PFSK-1 (cell line): ENCODE results near the gene TMEM119.

Experiments used
- FOXP2 ChIP-seq: optimal IDR thresholded peaks from 2 replicates; pipeline ENCODE3; 2011; ENCODE audit warnings: borderline replicate concordance, control low read depth, inconsistent platforms; ENCODE audit not compliant: insufficient read depth; ENCODE audit errors: extremely low read length, extremely low read depth
- POLR2AphosphoS5 ChIP-seq: IDR thresholded peaks from 2 replicates; pipeline ENCODE4 v1.6.1; 2012; ENCODE audit warnings: low read depth, mild to moderate bottlenecking, control low read depth, low read length, moderate library complexity
- SIN3A ChIP-seq: IDR thresholded peaks from 2 replicates; pipeline ENCODE4 v1.6.1; 2012; ENCODE audit warnings: mild to moderate bottlenecking, low read length, moderate library complexity, borderline replicate concordance; ENCODE audit not compliant: insufficient read depth
- TAF1 ChIP-seq: IDR thresholded peaks from 2 replicates; pipeline ENCODE4 v1.6.1; 2012; ENCODE audit warnings: low read length, control low read depth, borderline replicate concordance; ENCODE audit not compliant: insufficient read depth
- TF ChIP-seq, protein P1 (sequence below), 2 experiments: IDR thresholded peaks; 2 replicates each; pipeline versions ENCODE4 v1.6.1 to v1.8.0; 2011 to 2012; ENCODE audit warnings: low read depth in 2 of 2, low read length in 2 of 2, control low read depth in 1 of 2, inconsistent platforms in 1 of 2, mild to moderate bottlenecking in 1 of 2, moderate library complexity in 1 of 2; ENCODE audit not compliant: insufficient read depth in 1 of 2

DNA sequence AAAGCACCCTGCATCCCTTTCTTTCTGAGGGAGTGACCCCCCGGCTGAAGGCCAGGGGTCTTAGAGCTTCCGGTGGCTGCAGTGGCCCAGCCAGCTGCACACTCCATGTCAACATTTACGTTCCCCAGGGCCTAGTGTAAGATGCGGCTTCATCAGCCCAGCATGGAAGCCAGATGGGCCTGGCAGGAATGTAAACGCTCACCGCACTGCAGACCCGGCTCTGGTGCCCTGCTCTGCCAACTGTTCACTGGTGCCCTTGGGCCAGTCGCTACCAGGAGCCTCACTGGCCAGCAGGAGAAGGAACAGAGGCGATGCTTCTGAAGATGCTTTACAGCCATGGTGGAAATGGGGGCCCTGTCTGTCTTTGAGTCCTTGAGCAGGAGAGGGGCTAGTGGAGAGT, 8.6 kb upstream of the TMEM119 start:
- no peak for TF ChIP-seq POLR2AphosphoS5
- TF ChIP-seq, protein P1, sequence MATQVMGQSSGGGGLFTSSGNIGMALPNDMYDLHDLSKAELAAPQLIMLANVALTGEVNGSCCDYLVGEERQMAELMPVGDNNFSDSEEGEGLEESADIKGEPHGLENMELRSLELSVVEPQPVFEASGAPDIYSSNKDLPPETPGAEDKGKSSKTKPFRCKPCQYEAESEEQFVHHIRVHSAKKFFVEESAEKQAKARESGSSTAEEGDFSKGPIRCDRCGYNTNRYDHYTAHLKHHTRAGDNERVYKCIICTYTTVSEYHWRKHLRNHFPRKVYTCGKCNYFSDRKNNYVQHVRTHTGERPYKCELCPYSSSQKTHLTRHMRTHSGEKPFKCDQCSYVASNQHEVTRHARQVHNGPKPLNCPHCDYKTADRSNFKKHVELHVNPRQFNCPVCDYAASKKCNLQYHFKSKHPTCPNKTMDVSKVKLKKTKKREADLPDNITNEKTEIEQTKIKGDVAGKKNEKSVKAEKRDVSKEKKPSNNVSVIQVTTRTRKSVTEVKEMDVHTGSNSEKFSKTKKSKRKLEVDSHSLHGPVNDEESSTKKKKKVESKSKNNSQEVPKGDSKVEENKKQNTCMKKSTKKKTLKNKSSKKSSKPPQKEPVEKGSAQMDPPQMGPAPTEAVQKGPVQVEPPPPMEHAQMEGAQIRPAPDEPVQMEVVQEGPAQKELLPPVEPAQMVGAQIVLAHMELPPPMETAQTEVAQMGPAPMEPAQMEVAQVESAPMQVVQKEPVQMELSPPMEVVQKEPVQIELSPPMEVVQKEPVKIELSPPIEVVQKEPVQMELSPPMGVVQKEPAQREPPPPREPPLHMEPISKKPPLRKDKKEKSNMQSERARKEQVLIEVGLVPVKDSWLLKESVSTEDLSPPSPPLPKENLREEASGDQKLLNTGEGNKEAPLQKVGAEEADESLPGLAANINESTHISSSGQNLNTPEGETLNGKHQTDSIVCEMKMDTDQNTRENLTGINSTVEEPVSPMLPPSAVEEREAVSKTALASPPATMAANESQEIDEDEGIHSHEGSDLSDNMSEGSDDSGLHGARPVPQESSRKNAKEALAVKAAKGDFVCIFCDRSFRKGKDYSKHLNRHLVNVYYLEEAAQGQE (IDR thresholded peaks at IDR 0.05; ENCODE audit: insufficient read depth in 1 of 2, low read depth in 2 of 2, low read length in 2 of 2): no peak
- TF ChIP-seq TAF1: no peak
- no peak for TF ChIP-seq SIN3A
- no peak for TF ChIP-seq FOXP2
